ENCODE results near the gene PRIM2.

GRCh38 chr6:57423468-57423867 is 106.0 kb downstream of the PRIM2 start:
- no peak for TF ChIP-seq CTCF (IDR thresholded peaks at IDR 0.05)
- TF ChIP-seq POLR2AphosphoS5 (IDR thresholded peaks at IDR 0.05), result no peak
- no peak for TF ChIP-seq EP300 (IDR thresholded peaks at IDR 0.05)
